Measurements from ENCODE around the gene MBD3L4.

GRCh38 chr19:7076151-7076550 lies 36.2 kb upstream of the MBD3L4 start:
- TF ChIP-seq BCL3 (CRISPR knock-in tag; IDR thresholded peaks at IDR 0.05) (no peak), ZNF205 (CRISPR knock-in tag; IDR thresholded peaks at IDR 0.05) (no peak), CTCF (CRISPR knock-in tag; IDR thresholded peaks at IDR 0.05) (no peak), ATF3 (CRISPR knock-in tag; IDR thresholded peaks at IDR 0.05) (no peak), RFX5 (IDR thresholded peaks at IDR 0.05; ENCODE audit: low read depth, low read length) (no peak), REST (IDR thresholded peaks at IDR 0.05; ENCODE audit: borderline replicate concordance in 1 of 2, low read depth in 1 of 2, low read length in 2 of 2) (no peak), ZNF746 (CRISPR knock-in tag; IDR thresholded peaks at IDR 0.05) (no peak), HCFC1 (IDR thresholded peaks at IDR 0.05; ENCODE audit: low read depth, low read length) (no peak), NAIF1 (CRISPR knock-in tag; IDR thresholded peaks at IDR 0.05; ENCODE audit: borderline replicate concordance) (no peak), FUBP1 (CRISPR knock-in tag; IDR thresholded peaks at IDR 0.05; ENCODE audit: borderline replicate concordance) (no peak), ZNF549 (CRISPR knock-in tag; IDR thresholded peaks at IDR 0.05) (no peak), GLMP (CRISPR knock-in tag; IDR thresholded peaks at IDR 0.05; ENCODE audit: borderline replicate concordance) (no peak), TAF1 (CRISPR knock-in tag; IDR thresholded peaks at IDR 0.05) (no peak)
